Dermis microvascular lymphatic vessel endothelial cell (primary cell): ENCODE measurements around the gene PHTF2. TPM values are rescaled to one million over a fixed set of nuclear protein-coding genes. Genes with fewer than 3 reads are reported as not detected.

Source experiments
- DNase-seq, 2 donors: peaks; one replicate each; pipeline versions ENCODE4 v3.0.0 to v3.0.0-alpha.2; 2010; ENCODE audit warnings: low read depth in 2 of 2
- total RNA-seq: library from RNA; depleted of rRNA; stranded (reverse); fragments of >200 nt; gene quantifications from 2 replicates; pipeline ENCODE4 v1.2.1, GENCODE V29; 2014

The PHTF2 gene
- total RNA-seq, 1 donor from 2014 or later, result 10.5 TPM

GRCh38 chr7:77923419-77923818 is 124.8 kb downstream of the PHTF2 start:
- no peak for DNase-seq

GRCh38 chr7:77930496-77930895 is 131.9 kb downstream of the PHTF2 start:
- DNase-seq, result no peak

- DNase-seq, result no peak
These were observed 133.3 kb downstream of the PHTF2 start for GRCh38 chr7:77931841-77932240.

- DNase-seq, result peak in 1 of 2 donors; percentile 41
These were observed 134.8 kb downstream of the PHTF2 start for GRCh38 chr7:77933394-77933793.

GRCh38 chr7:77935652-77936348 is 137.2 kb downstream of the PHTF2 start:
- peak in 1 of 2 donors; percentile 2 for DNase-seq

GRCh38 chr7:77940647-77941046 is 142.1 kb downstream of the PHTF2 start:
- peak; percentile 16 to 40 for DNase-seq

- no peak for DNase-seq
These were observed 143.9 kb downstream of the PHTF2 start for GRCh38 chr7:77942431-77942830.

- DNase-seq, result no peak
These were observed 145.9 kb downstream of the PHTF2 start for GRCh38 chr7:77944183-77945182.

GRCh38 chr7:77950548-77950947 is 152.0 kb downstream of the PHTF2 start:
- DNase-seq, result no peak

- DNase-seq, result no peak
These were observed 156.4 kb downstream of the PHTF2 start for GRCh38 chr7:77954773-77955555.

GRCh38 chr7:77958436-77958835 is 159.9 kb downstream of the PHTF2 start:
- DNase-seq, result no peak

- no peak for DNase-seq
These were observed 160.5 kb downstream of the PHTF2 start for GRCh38 chr7:77959080-77959479.

- DNase-seq, result no peak
These were observed 161.8 kb downstream of the PHTF2 start for GRCh38 chr7:77960336-77960735.

GRCh38 chr7:77967429-77967828 is 168.9 kb downstream of the PHTF2 start:
- DNase-seq, result no peak

GRCh38 chr7:77971726-77972125 is 173.2 kb downstream of the PHTF2 start:
- DNase-seq, result no peak

- no peak for DNase-seq
These were observed 177.3 kb downstream of the PHTF2 start for GRCh38 chr7:77975672-77976480.

GRCh38 chr7:77979219-77979618 is 180.6 kb downstream of the PHTF2 start:
- no peak for DNase-seq

GRCh38 chr7:77980087-77980713 is 181.6 kb downstream of the PHTF2 start:
- no peak for DNase-seq

- no peak for DNase-seq
These were observed 184.5 kb downstream of the PHTF2 start for GRCh38 chr7:77982926-77983550.

- DNase-seq, result no peak
These were observed 185.4 kb downstream of the PHTF2 start for GRCh38 chr7:77983973-77984372.
